Right forelimb (tissue), 1 donor: ENCODE data around the gene CALHM1.

Experiments
- DNase-seq: peaks from one replicate; pipeline ENCODE4 v3.0.0-alpha.2; 2018

The CALHM1 gene

GRCh38 chr10:103481974-103482531 is 23.4 kb upstream of the CALHM1 start:
- DNase-seq: no peak

- no peak for DNase-seq
These were observed 21.8 kb upstream of the CALHM1 start for GRCh38 chr10:103480521-103480920.

- no peak for DNase-seq
These were observed 20.4 kb upstream of the CALHM1 start, which contains the start of gene CALHM3 for GRCh38 chr10:103479135-103479534. Gene CALHM3, minus strand, starts transcription at chr10:103479240. Its CDS starts 208 bp downstream, at chr10:103479032.

- no peak for DNase-seq
These were observed 20.0 kb upstream of the CALHM1 start for GRCh38 chr10:103478671-103479070.

GRCh38 chr10:103476046-103476768 is 17.5 kb upstream of the CALHM1 start:
- no peak for DNase-seq

- no peak for DNase-seq
These were observed 16.7 kb upstream of the CALHM1 start for GRCh38 chr10:103475437-103475836.

GRCh38 chr10:103474077-103474476 is 15.4 kb upstream of the CALHM1 start:
- no peak for DNase-seq

- no peak for DNase-seq
These were observed 14.6 kb upstream of the CALHM1 start for GRCh38 chr10:103473261-103473671.

GRCh38 chr10:103472005-103472404 is 13.3 kb upstream of the CALHM1 start:
- no peak for DNase-seq

- DNase-seq: no peak
These were observed 12.3 kb upstream of the CALHM1 start for GRCh38 chr10:103470761-103471653.

- no peak for DNase-seq
These were observed 10.5 kb upstream of the CALHM1 start for GRCh38 chr10:103469201-103469600.

- DNase-seq: no peak
These were observed 8.7 kb upstream of the CALHM1 start for GRCh38 chr10:103467406-103467805.

GRCh38 chr10:103466734-103467133 is 8.0 kb upstream of the CALHM1 start:
- DNase-seq: no peak

GRCh38 chr10:103465411-103466179 is 6.9 kb upstream of the CALHM1 start:
- DNase-seq: no peak

- DNase-seq: no peak
These were observed 4.8 kb upstream of the CALHM1 start for GRCh38 chr10:103463499-103463898.

- DNase-seq: no peak
These were observed 915 bp upstream of the CALHM1 start for GRCh38 chr10:103459615-103460014.

- no peak for DNase-seq
These were observed 660 bp downstream of the CALHM1 start for GRCh38 chr10:103457896-103458583.

GRCh38 chr10:103457176-103457712 is 1.5 kb downstream of the CALHM1 start:
- DNase-seq: no peak

- DNase-seq: no peak
These were observed 2.5 kb downstream of the CALHM1 start for GRCh38 chr10:103456074-103456660.

- DNase-seq: no peak
These were observed 3.5 kb downstream of the CALHM1 start for GRCh38 chr10:103455235-103455634.

GRCh38 chr10:103454026-103454425 is 4.7 kb downstream of the CALHM1 start:
- DNase-seq: no peak
